ENCODE results near the gene GPR15. TPM values are rescaled to one million over a fixed set of nuclear protein-coding genes. Genes with fewer than 3 reads are reported as not detected.

GPR15 gene
- total and polyA plus RNA-seq, 9 donors = 0.19 TPM; not detected in 8

Other genes starting within 250 kb of the GPR15 start
- not detected for gene OR5H2, start 249.5 kb upstream of the GPR15 start, total RNA-seq
- gene OR5H2, start 249.5 kb upstream of the GPR15 start, polyA plus RNA-seq (ENCODE audit: insufficient read depth in 1 of 8, insufficient read length in 8 of 8, low replicate concordance in 1 of 8) = not detected
- not detected for gene OR5K4, start 178.1 kb upstream of the GPR15 start, total RNA-seq
- gene OR5K4, start 178.1 kb upstream of the GPR15 start, polyA plus RNA-seq (ENCODE audit: insufficient read depth in 1 of 8, insufficient read length in 8 of 8, low replicate concordance in 1 of 8) = not detected
- gene OR5K3, start 141.3 kb upstream of the GPR15 start, total RNA-seq = not detected
- not detected for gene OR5K3, start 141.3 kb upstream of the GPR15 start, polyA plus RNA-seq (ENCODE audit: insufficient read depth in 1 of 8, insufficient read length in 8 of 8, low replicate concordance in 1 of 8)
- not detected for gene OR5K1, start 68.8 kb upstream of the GPR15 start, total RNA-seq
- gene OR5K1, start 68.8 kb upstream of the GPR15 start, polyA plus RNA-seq (ENCODE audit: insufficient read depth in 1 of 8, insufficient read length in 8 of 8, low replicate concordance in 1 of 8) = not detected
- gene OR5K2, start 34.3 kb upstream of the GPR15 start, total RNA-seq = not detected
- under 1 TPM in 2 of 8 donors, not detected in 6; 0.10 to 0.18 TPM for gene OR5K2, start 34.3 kb upstream of the GPR15 start, polyA plus RNA-seq (ENCODE audit: insufficient read depth in 1 of 8, insufficient read length in 8 of 8, low replicate concordance in 1 of 8)
- 61.3 TPM for gene CLDND1, start 9.1 kb upstream of the GPR15 start, total RNA-seq
- gene CLDND1, start 9.1 kb upstream of the GPR15 start, polyA plus RNA-seq (ENCODE audit: insufficient read depth in 1 of 8, insufficient read length in 8 of 8, low replicate concordance in 1 of 8) = 10 to 100 TPM; 68.0 to 86.0 (median 77.7) TPM
- gene CPOX, start 61.6 kb downstream of the GPR15 start, total RNA-seq = 10.8 TPM
- 10 to 100 TPM; 12.8 to 16.0 (median 14.3) TPM for gene CPOX, start 61.6 kb downstream of the GPR15 start, polyA plus RNA-seq (ENCODE audit: insufficient read depth in 1 of 8, insufficient read length in 8 of 8, low replicate concordance in 1 of 8)
- 5.8 TPM for gene ST3GAL6, start 231.4 kb downstream of the GPR15 start, total RNA-seq
- gene ST3GAL6, start 231.4 kb downstream of the GPR15 start, polyA plus RNA-seq (ENCODE audit: insufficient read depth in 1 of 8, insufficient read length in 8 of 8, low replicate concordance in 1 of 8) = 1 to 10 TPM; 4.3 to 9.1 (median 6.2) TPM

All from muscle of leg (tissue), 9 donors.